Measurements from ENCODE around the gene PEX11A.

DNA sequence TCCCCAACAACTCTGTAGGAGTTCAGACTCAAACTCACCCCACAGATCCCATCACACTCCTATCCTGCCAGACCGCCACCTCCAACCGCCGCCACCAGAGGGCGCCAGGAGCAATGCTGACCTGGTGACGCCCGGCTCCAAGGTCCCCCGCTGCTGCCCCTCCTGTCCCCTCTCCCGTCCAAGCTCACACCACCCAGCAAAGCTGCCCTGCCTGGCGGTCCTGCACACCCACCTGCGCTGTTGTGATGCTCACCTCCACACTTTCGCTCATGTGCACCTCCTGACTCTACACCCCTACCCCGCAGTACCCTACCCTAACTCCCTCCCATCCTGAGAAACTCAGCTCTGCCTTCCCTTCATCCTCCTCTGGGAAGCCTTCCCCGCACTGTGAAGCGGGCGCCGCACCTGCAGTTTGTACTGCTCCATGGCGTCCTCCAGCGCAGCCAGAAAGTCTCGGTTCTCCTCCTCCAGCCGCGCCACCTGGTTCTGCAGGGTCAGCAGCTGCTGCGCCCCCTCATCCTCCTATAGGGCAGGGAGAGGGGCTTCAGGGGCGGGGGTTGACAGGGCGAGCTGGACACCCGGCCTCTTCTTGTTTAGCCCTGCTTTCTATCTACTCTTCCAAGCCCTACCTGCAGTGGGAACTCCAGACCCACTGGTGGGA, 43.2 kb downstream of the PEX11A start:
- TF ChIP-seq, protein P1, sequence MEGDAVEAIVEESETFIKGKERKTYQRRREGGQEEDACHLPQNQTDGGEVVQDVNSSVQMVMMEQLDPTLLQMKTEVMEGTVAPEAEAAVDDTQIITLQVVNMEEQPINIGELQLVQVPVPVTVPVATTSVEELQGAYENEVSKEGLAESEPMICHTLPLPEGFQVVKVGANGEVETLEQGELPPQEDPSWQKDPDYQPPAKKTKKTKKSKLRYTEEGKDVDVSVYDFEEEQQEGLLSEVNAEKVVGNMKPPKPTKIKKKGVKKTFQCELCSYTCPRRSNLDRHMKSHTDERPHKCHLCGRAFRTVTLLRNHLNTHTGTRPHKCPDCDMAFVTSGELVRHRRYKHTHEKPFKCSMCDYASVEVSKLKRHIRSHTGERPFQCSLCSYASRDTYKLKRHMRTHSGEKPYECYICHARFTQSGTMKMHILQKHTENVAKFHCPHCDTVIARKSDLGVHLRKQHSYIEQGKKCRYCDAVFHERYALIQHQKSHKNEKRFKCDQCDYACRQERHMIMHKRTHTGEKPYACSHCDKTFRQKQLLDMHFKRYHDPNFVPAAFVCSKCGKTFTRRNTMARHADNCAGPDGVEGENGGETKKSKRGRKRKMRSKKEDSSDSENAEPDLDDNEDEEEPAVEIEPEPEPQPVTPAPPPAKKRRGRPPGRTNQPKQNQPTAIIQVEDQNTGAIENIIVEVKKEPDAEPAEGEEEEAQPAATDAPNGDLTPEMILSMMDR (IDR thresholded peaks at IDR 0.05): peak; percentile 70
- TF ChIP-seq EZH2 (IDR thresholded peaks at IDR 0.05; ENCODE audit: borderline replicate concordance, insufficient read depth, low read depth, low read length, poor library complexity, severe bottlenecking): no peak
